DND-41 (cell line): ENCODE data around the gene PLK2.

Experiments used
- CTCF ChIP-seq: IDR thresholded peaks from 2 replicates; pipeline ENCODE4 v1.5.1; 2012; ENCODE audit warnings: borderline replicate concordance, low read length, moderate library complexity, mild to moderate bottlenecking; ENCODE audit not compliant: poor library complexity, severe bottlenecking; ENCODE audit errors: extremely low read depth
- EZH2 ChIP-seq: IDR thresholded peaks from 3 replicates; pipeline ENCODE4 v1.6.1; 2012; ENCODE audit warnings: borderline replicate concordance, low read depth, mild to moderate bottlenecking, moderate library complexity, low read length, inconsistent platforms; ENCODE audit not compliant: severe bottlenecking

GRCh38 chr5:58481828-58482227, 21.9 kb upstream of the PLK2 start:
- TF ChIP-seq EZH2 (no peak), CTCF (no peak)
